HepG2 (cell line): ENCODE results near the gene RNASE8. TPM values are rescaled to one million over a fixed set of nuclear protein-coding genes. Genes with fewer than 3 reads are reported as not detected.
A peak's percentile ranks its signal among the peaks of the same experiment; 100 is the strongest.

Source experiments
- ATF1 ChIP-seq: IDR thresholded peaks from 2 replicates; pipeline ENCODE4 v1.6.1; 2016; ENCODE audit warnings: mild to moderate bottlenecking, control low read depth
- E2F5 ChIP-seq: sonication (generic); formaldehyde crosslinking; conservative IDR thresholded peaks from 2 replicates; pipeline ENCODE4 v1.4.0; 2020; ENCODE audit warnings: missing genetic modification reagents
- ETV6 ChIP-seq: sonication (generic); formaldehyde crosslinking; conservative IDR thresholded peaks from 2 replicates; pipeline ENCODE4 v1.4.0; 2020; ENCODE audit warnings: missing genetic modification reagents
- KDM2A ChIP-seq: sonication (generic); formaldehyde crosslinking; IDR thresholded peaks from 2 replicates; pipeline ENCODE4 v1.4.0; 2020; ENCODE audit warnings: low read depth, missing genetic modification reagents, borderline replicate concordance
- PAX8 ChIP-seq: sonication (generic); formaldehyde crosslinking; IDR thresholded peaks from 2 replicates; pipeline ENCODE4 v1.8.0; 2022; ENCODE audit warnings: mild to moderate bottlenecking, missing genetic modification reagents, borderline replicate concordance
- PPARG ChIP-seq: conservative IDR thresholded peaks from 2 replicates; pipeline ENCODE4 v1.6.1; 2016; ENCODE audit warnings: missing biosample characterization, missing genetic modification reagents
- SRSF9 ChIP-seq: fragments of 200-400 bp; formaldehyde crosslinking; IDR thresholded peaks from 2 replicates; pipeline ENCODE4 v1.6.1; 2018; ENCODE audit warnings: borderline replicate concordance, mild to moderate bottlenecking, low read depth, low read length; ENCODE audit not compliant: insufficient read depth, poor library complexity, severe bottlenecking
- STAT5B ChIP-seq: sonication (generic); formaldehyde crosslinking; IDR thresholded peaks from 2 replicates; pipeline ENCODE4 v1.4.0; 2020; ENCODE audit warnings: missing genetic modification reagents
- TP53 ChIP-seq: sonication (generic); formaldehyde crosslinking; conservative IDR thresholded peaks from 2 replicates; pipeline ENCODE4 v1.4.0; 2020; ENCODE audit warnings: missing genetic modification reagents
- ZNF430 ChIP-seq: sonication (generic); formaldehyde crosslinking; IDR thresholded peaks from 2 replicates; pipeline ENCODE4 v1.9.0; 2021; ENCODE audit warnings: mild to moderate bottlenecking, missing genetic modification reagents
- ZNF574 ChIP-seq: sonication (generic); formaldehyde crosslinking; IDR thresholded peaks from 2 replicates; pipeline ENCODE4 v1.4.0; 2020; ENCODE audit warnings: missing genetic modification reagents
- ZNF816 ChIP-seq: sonication (generic); formaldehyde crosslinking; IDR thresholded peaks from 2 replicates; pipeline ENCODE4 v1.8.0; 2022; ENCODE audit warnings: missing genetic modification reagents, mild to moderate bottlenecking, borderline replicate concordance
- polyA plus RNA-seq, 8 experiments: library from polyadenylated mRNA; depleted of rRNA in 3 of 8; stranded (reverse) in 7 of 8; unstranded in 1 of 8; fragments of >200 nt; fragmentation: Illumina TruSeq in 4 of 8; extraction: Trizol in 4 of 8; gene quantifications; 2 replicates each; pipeline versions ENCODE4 v1.2.1 to v1.2.3, GENCODE V29; 2011 to 2016; ENCODE audit warnings: low read depth in 4 of 8, missing spikeins in 1 of 8, mixed read lengths in 1 of 8; ENCODE audit not compliant: insufficient read depth in 1 of 8
- total RNA-seq, 5 experiments: library from RNA; depleted of rRNA; stranded (reverse); fragments of >200 nt; fragmentation: Illumina TruSeq; extraction: Trizol; gene quantifications; 2 replicates each; pipeline ENCODE4 v1.2.3, GENCODE V29; 2016; ENCODE audit warnings: low read depth in 1 of 5
- TF ChIP-seq, protein P1 (sequence below): sonication (generic); formaldehyde crosslinking; IDR thresholded peaks from 2 replicates; pipeline ENCODE4 v1.4.0; 2020; ENCODE audit warnings: missing genetic modification reagents, borderline replicate concordance
- TF ChIP-seq, protein P2 (sequence below): sonication (generic); formaldehyde crosslinking; IDR thresholded peaks from 2 replicates; pipeline ENCODE4 v1.4.0; 2020; ENCODE audit warnings: missing genetic modification reagents
- TF ChIP-seq, protein P3 (sequence below): sonication (generic); formaldehyde crosslinking; IDR thresholded peaks from 2 replicates; pipeline ENCODE4 v1.4.0; 2020; ENCODE audit warnings: missing genetic modification reagents

Gene RNASE8
- total and polyA plus RNA-seq, 2 of the 13 experiments (the other 11 are each of a cell fraction or from before 2014, with no cell fraction given): not detected

GRCh38 chr14:21055432-21056117, 2.0 kb upstream of the RNASE8 start (continued):
- TF ChIP-seq ETV6 (no peak), ATF1 (CRISPR knock-in tag) (no peak), TP53 (CRISPR knock-in tag) (0 out of 2 replicates have a peak, but pooled peaks have one; percentile 54), ZNF816 (no peak), ZNF574 (peak; percentile 83), SRSF9 (no peak), KDM2A (CRISPR knock-in tag) (peak; percentile 75), E2F5 (CRISPR knock-in tag) (no peak; the same call in 1 of the 2 replicates), PPARG (peak; percentile 94), PAX8 (CRISPR knock-in tag) (peak; percentile 94), ZNF430 (CRISPR knock-in tag) (peak; percentile 83; the same call in 1 of the 2 replicates), STAT5B (CRISPR knock-in tag) (no peak)
- TF ChIP-seq, protein P1, sequence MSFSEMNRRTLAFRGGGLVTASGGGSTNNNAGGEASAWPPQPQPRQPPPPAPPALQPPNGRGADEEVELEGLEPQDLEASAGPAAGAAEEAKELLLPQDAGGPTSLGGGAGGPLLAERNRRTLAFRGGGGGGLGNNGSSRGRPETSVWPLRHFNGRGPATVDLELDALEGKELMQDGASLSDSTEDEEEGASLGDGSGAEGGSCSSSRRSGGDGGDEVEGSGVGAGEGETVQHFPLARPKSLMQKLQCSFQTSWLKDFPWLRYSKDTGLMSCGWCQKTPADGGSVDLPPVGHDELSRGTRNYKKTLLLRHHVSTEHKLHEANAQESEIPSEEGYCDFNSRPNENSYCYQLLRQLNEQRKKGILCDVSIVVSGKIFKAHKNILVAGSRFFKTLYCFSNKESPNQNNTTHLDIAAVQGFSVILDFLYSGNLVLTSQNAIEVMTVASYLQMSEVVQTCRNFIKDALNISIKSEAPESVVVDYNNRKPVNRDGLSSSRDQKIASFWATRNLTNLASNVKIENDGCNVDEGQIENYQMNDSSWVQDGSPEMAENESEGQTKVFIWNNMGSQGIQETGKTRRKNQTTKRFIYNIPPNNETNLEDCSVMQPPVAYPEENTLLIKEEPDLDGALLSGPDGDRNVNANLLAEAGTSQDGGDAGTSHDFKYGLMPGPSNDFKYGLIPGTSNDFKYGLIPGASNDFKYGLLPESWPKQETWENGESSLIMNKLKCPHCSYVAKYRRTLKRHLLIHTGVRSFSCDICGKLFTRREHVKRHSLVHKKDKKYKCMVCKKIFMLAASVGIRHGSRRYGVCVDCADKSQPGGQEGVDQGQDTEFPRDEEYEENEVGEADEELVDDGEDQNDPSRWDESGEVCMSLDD: no peak
- TF ChIP-seq, protein P2, sequence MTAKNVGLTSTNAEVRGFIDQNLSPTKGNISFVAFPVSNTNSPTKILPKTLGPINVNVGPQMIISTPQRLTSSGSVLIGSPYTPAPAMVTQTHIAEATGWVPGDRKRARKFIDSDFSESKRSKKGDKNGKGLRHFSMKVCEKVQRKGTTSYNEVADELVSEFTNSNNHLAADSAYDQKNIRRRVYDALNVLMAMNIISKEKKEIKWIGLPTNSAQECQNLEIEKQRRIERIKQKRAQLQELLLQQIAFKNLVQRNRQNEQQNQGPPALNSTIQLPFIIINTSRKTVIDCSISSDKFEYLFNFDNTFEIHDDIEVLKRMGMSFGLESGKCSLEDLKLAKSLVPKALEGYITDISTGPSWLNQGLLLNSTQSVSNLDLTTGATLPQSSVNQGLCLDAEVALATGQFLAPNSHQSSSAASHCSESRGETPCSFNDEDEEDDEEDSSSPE (CRISPR knock-in tag): peak; percentile 79
- TF ChIP-seq, protein P3, sequence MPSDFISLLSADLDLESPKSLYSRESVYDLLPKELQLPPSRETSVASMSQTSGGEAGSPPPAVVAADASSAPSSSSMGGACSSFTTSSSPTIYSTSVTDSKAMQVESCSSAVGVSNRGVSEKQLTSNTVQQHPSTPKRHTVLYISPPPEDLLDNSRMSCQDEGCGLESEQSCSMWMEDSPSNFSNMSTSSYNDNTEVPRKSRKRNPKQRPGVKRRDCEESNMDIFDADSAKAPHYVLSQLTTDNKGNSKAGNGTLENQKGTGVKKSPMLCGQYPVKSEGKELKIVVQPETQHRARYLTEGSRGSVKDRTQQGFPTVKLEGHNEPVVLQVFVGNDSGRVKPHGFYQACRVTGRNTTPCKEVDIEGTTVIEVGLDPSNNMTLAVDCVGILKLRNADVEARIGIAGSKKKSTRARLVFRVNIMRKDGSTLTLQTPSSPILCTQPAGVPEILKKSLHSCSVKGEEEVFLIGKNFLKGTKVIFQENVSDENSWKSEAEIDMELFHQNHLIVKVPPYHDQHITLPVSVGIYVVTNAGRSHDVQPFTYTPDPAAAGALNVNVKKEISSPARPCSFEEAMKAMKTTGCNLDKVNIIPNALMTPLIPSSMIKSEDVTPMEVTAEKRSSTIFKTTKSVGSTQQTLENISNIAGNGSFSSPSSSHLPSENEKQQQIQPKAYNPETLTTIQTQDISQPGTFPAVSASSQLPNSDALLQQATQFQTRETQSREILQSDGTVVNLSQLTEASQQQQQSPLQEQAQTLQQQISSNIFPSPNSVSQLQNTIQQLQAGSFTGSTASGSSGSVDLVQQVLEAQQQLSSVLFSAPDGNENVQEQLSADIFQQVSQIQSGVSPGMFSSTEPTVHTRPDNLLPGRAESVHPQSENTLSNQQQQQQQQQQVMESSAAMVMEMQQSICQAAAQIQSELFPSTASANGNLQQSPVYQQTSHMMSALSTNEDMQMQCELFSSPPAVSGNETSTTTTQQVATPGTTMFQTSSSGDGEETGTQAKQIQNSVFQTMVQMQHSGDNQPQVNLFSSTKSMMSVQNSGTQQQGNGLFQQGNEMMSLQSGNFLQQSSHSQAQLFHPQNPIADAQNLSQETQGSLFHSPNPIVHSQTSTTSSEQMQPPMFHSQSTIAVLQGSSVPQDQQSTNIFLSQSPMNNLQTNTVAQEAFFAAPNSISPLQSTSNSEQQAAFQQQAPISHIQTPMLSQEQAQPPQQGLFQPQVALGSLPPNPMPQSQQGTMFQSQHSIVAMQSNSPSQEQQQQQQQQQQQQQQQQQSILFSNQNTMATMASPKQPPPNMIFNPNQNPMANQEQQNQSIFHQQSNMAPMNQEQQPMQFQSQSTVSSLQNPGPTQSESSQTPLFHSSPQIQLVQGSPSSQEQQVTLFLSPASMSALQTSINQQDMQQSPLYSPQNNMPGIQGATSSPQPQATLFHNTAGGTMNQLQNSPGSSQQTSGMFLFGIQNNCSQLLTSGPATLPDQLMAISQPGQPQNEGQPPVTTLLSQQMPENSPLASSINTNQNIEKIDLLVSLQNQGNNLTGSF (CRISPR knock-in tag): peak; percentile 72; the same call in 1 of the 2 replicates
